Mesenchymal stem cell (in vitro differentiated cells and primary cell): ENCODE data around the gene GPR27.

Experiments used
- DNase-seq: peaks from one replicate; pipeline ENCODE4 v3.0.0-alpha.2; 2013
- H2AFZ ChIP-seq: one replicate; pipeline ENCODE4 v1.6.1; 2013; ENCODE audit warnings: low read depth, mild to moderate bottlenecking, control low read depth, inconsistent platforms, low read length, moderate library complexity
- H2AK5ac ChIP-seq: 2 replicates; pipeline ENCODE4 v1.6.1; 2013; ENCODE audit warnings: low read length, moderate library complexity, mild to moderate bottlenecking, inconsistent platforms; ENCODE audit not compliant: severe bottlenecking
- H2BK120ac ChIP-seq: one replicate; pipeline ENCODE4 v1.6.1; 2013; ENCODE audit warnings: low read depth, mild to moderate bottlenecking, inconsistent platforms, low read length, moderate library complexity
- H2BK12ac ChIP-seq, 2 experiments: one replicate each; pipeline ENCODE4 v1.6.1; 2013; ENCODE audit warnings: inconsistent platforms in 2 of 2, low read length in 2 of 2, mild to moderate bottlenecking in 2 of 2, moderate library complexity in 2 of 2, control low read depth in 1 of 2
- H2BK15ac ChIP-seq: one replicate; pipeline ENCODE4 v1.6.1; 2013; ENCODE audit warnings: mild to moderate bottlenecking, low read depth, inconsistent platforms; ENCODE audit not compliant: poor library complexity, severe bottlenecking
- H2BK5ac ChIP-seq: 2 replicates; pipeline ENCODE4 v1.6.1; 2013; ENCODE audit warnings: low read depth, mild to moderate bottlenecking, low read length, control low read depth, inconsistent platforms; ENCODE audit not compliant: poor library complexity, severe bottlenecking
- H3K14ac ChIP-seq, 2 experiments: one replicate each; pipeline ENCODE4 v1.6.1; 2013; ENCODE audit warnings: inconsistent platforms in 2 of 2, low read length in 2 of 2, control low read depth in 1 of 2, mild to moderate bottlenecking in 1 of 2, moderate library complexity in 1 of 2
- H3K18ac ChIP-seq, 2 experiments: one replicate each; pipeline ENCODE4 v1.6.1; 2013; ENCODE audit warnings: inconsistent platforms in 2 of 2, low read length in 2 of 2, control low read depth in 1 of 2, low read depth in 1 of 2, mild to moderate bottlenecking in 1 of 2
- H3K23ac ChIP-seq, 2 experiments: one replicate each; pipeline ENCODE4 v1.6.1; 2013; ENCODE audit warnings: inconsistent platforms in 2 of 2, low read length in 2 of 2, mild to moderate bottlenecking in 2 of 2, moderate library complexity in 2 of 2, control low read depth in 1 of 2
- H3K27ac ChIP-seq: 2 replicates; pipeline ENCODE4 v1.5.1; 2013; ENCODE audit warnings: mild to moderate bottlenecking, moderate library complexity, low read length, control low read depth, inconsistent platforms; ENCODE audit not compliant: poor library complexity, severe bottlenecking
- H3K27me3 ChIP-seq, 2 experiments: 2 replicates each; pipeline versions ENCODE4 v1.6.1 to v1.7.0; 2013; ENCODE audit warnings: low read length in 2 of 2, mild to moderate bottlenecking in 2 of 2, moderate library complexity in 2 of 2, control low read depth in 1 of 2, inconsistent platforms in 1 of 2; ENCODE audit not compliant: control insufficient read depth in 1 of 2, insufficient read depth in 1 of 2
- H3K36me3 ChIP-seq, 2 experiments: 2 replicates each; pipeline versions ENCODE4 v1.6.1 to v1.7.0; 2013; ENCODE audit warnings: low read length in 2 of 2, control low read depth in 1 of 2, inconsistent platforms in 1 of 2, low read depth in 1 of 2, mild to moderate bottlenecking in 1 of 2; ENCODE audit not compliant: insufficient read depth in 2 of 2, control insufficient read depth in 1 of 2
- H3K4ac ChIP-seq, 2 experiments: one replicate each; pipeline ENCODE4 v1.6.1; 2013; ENCODE audit warnings: inconsistent platforms in 2 of 2, low read length in 2 of 2, mild to moderate bottlenecking in 2 of 2, moderate library complexity in 2 of 2, control low read depth in 1 of 2, low read depth in 1 of 2
- H3K4me1 ChIP-seq: 2 replicates; pipeline ENCODE4 v1.6.1; 2013; ENCODE audit warnings: low read depth, low read length, control low read depth; ENCODE audit not compliant: control insufficient read depth, insufficient read depth
- H3K4me2 ChIP-seq: 2 replicates; pipeline ENCODE4 v1.6.1; 2013; ENCODE audit warnings: low read length, mild to moderate bottlenecking, inconsistent platforms; ENCODE audit not compliant: poor library complexity, severe bottlenecking
- H3K4me3 ChIP-seq, 2 experiments: 2 replicates each; pipeline versions ENCODE4 v1.5.1 to v1.7.0; 2013; ENCODE audit warnings: low read length in 2 of 2, mild to moderate bottlenecking in 2 of 2, control low read depth in 1 of 2, low read depth in 1 of 2; ENCODE audit not compliant: insufficient read depth in 1 of 2
- H3K79me1 ChIP-seq: replicated peaks from 2 replicates; pipeline ENCODE4 v1.6.1; 2013; ENCODE audit warnings: mild to moderate bottlenecking, control low read depth, low read length, inconsistent platforms; ENCODE audit not compliant: poor library complexity, severe bottlenecking
- H3K9ac ChIP-seq: 2 replicates; pipeline ENCODE4 v1.7.0; 2013; ENCODE audit warnings: mild to moderate bottlenecking, low read length, moderate library complexity
- H3K9me3 ChIP-seq: 2 replicates; pipeline ENCODE4 v1.7.0; 2013; ENCODE audit warnings: mild to moderate bottlenecking, low read length; ENCODE audit not compliant: control insufficient read depth
- H4K8ac ChIP-seq: one replicate; pipeline ENCODE4 v1.6.1; 2013; ENCODE audit warnings: inconsistent platforms, mild to moderate bottlenecking, low read length, moderate library complexity
- H4K91ac ChIP-seq: one replicate; pipeline ENCODE4 v1.6.1; 2013; ENCODE audit warnings: mild to moderate bottlenecking, low read length, inconsistent platforms
- WGBS: methylation state at CpG from one replicate; pipeline ENCODE4 v1.1.7; 2013; ENCODE audit warnings: mixed read lengths; 5-methylcytosine and 5-hydroxymethylcytosine counted together

GPR27 gene

DNA sequence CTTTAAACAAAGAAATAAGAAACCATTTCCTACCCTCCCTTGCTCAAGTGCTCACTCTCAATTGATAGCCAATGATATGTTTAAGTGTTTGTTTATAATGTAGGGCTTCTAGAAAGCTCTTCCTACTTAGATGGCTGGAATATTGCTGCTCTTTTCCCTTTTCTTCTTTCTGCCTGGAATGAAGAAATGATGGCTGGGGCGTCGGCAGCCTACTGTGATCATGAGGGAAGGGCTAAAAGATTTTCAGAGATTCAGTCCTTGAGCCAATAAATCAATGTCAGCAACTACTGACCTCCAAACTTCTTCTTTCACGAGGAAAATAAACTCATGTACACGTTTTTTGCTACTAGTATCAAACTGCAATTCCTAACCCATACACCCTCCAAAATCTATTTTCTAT lies 2.1 kb upstream of the GPR27 start:
- Histone ChIP-seq H3K18ac (no peak overlapping the region), H3K4me2 (no peak overlapping the region), H3K9ac (no peak overlapping the region), H2BK5ac (no peak overlapping the region), H2AFZ (no peak overlapping the region), H3K9me3 (no peaks in the 10 kb centered on the region), H3K4me3 (no peak overlapping the region), H3K14ac (no peak overlapping the region), H2BK12ac (no peak overlapping the region), H4K8ac (no peak overlapping the region), H3K36me3 (no peaks in the 10 kb centered on the region), H2BK15ac (no peak overlapping the region), H4K91ac (no peak overlapping the region), H3K79me1 (no peaks in the 10 kb centered on the region), H3K23ac (no peak overlapping the region), H3K27me3 (peaks cover 53 to 54% of the 10 kb centered on the region in 2 experiments), H3K4ac (no peak overlapping the region), H2BK120ac (no peak overlapping the region), H2AK5ac (no peak overlapping the region), H3K4me1 (peaks cover 14% of the 10 kb centered on the region), H3K27ac (no peak overlapping the region)
- DNase-seq = no peak
- 88% methylated on average over 4 of the region's 4 CpGs for WGBS

DNA sequence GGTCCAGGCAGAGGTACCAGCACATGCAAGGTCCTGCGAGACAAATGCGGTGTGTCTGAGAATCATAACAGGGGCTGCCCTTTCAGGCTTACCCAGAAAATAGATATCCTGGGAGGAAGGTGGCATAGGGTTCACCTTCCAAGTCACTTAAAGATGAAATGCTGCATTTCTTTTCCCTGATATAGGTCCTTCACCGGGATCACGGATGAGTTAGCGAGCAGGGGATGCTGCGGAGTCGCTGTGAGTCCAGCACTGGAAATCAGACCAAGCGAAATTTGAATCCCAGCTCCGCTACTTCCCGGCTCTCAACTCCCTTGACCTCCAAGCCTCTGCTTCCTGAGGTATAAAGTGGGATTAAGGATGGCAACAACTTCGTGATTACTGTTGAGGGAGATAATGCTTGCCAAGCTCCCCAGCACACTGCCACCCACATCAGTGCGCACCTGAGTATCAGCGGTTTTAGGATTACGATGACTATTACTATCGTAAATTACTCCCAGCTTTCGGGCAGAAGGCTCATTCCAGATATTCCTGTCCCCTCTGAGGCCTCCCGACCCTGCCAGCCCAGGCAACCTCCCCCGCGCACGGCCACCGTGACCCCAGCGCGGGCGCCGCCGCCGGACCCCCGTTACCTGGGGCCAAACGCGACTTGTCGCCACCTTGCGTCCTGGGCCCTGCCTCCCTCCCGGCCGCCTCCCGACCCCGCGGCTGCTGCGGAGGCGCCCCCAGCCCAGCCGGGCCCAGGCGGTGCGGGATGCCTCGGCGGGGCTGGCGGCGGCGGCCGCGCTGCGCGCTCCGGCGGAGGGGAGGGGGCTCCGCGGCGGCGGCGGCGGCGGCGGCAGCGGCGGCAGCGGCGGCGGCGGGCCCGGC lies 589 bp upstream of the GPR27 start:
- Histone ChIP-seq H3K14ac (no peak overlapping the region), H3K23ac (no peak overlapping the region), H3K4me3 (peak overlapping the region in 1 of 2 experiments; percentile 61), H3K18ac (no peak overlapping the region), H2AFZ (no peak overlapping the region), H2BK15ac (no peak overlapping the region), H3K9me3 (no peaks in the 10 kb centered on the region), H4K91ac (no peak overlapping the region), H2BK5ac (no peak overlapping the region), H4K8ac (no peak overlapping the region), H3K9ac (no peak overlapping the region), H2BK12ac (no peak overlapping the region), H3K4ac (no peak overlapping the region), H2AK5ac (no peak overlapping the region), H3K4me1 (peaks cover 14% of the 10 kb centered on the region), H3K27me3 (peaks cover 62 to 69% of the 10 kb centered on the region in 2 experiments), H3K36me3 (no peaks in the 10 kb centered on the region), H3K79me1 (no peaks in the 10 kb centered on the region), H2BK120ac (no peak overlapping the region), H3K27ac (no peak overlapping the region), H3K4me2 (peak overlapping the region; percentile 94)
- WGBS = 17% methylated on average over 35 of the region's 68 CpGs
- DNase-seq = no peak

DNA sequence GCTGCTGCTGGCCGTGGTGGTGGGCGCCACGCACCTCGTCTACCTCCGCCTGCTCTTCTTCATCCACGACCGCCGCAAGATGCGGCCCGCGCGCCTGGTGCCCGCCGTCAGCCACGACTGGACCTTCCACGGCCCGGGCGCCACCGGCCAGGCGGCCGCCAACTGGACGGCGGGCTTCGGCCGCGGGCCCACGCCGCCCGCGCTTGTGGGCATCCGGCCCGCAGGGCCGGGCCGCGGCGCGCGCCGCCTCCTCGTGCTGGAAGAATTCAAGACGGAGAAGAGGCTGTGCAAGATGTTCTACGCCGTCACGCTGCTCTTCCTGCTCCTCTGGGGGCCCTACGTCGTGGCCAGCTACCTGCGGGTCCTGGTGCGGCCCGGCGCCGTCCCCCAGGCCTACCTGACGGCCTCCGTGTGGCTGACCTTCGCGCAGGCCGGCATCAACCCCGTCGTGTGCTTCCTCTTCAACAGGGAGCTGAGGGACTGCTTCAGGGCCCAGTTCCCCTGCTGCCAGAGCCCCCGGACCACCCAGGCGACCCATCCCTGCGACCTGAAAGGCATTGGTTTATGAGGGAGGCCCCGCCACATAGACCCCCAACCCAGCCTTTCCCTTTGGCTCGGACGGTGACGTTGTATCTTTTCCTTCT lies 1.1 kb downstream of the GPR27 start:
- no peak overlapping the region for H3K4ac ChIP-seq
- H2BK120ac ChIP-seq = no peak overlapping the region
- H3K27me3 ChIP-seq = peaks cover 64 to 74% of the 10 kb centered on the region in 2 experiments
- no peak overlapping the region for H4K91ac ChIP-seq
- no peak overlapping the region for H2BK12ac ChIP-seq
- no peak overlapping the region for H3K4me3 ChIP-seq
- H3K9me3 ChIP-seq = no peaks in the 10 kb centered on the region
- no peak overlapping the region for H2AK5ac ChIP-seq
- H2BK15ac ChIP-seq = no peak overlapping the region
- H2AFZ ChIP-seq = peak overlapping the region; percentile 24
- H4K8ac ChIP-seq = no peak overlapping the region
- no peak for DNase-seq
- no peak overlapping the region for H3K23ac ChIP-seq
- no peak overlapping the region for H3K18ac ChIP-seq
- H3K27ac ChIP-seq = no peak overlapping the region
- peaks cover 14% of the 10 kb centered on the region for H3K4me1 ChIP-seq
- no peaks in the 10 kb centered on the region for H3K36me3 ChIP-seq
- H2BK5ac ChIP-seq = no peak overlapping the region
- no peak overlapping the region for H3K9ac ChIP-seq
- peak overlapping the region; percentile 94 for H3K4me2 ChIP-seq
- no peak overlapping the region for H3K14ac ChIP-seq
- 37% methylated on average over 55 of the region's 65 CpGs for WGBS
- H3K79me1 ChIP-seq = no peaks in the 10 kb centered on the region

DNA sequence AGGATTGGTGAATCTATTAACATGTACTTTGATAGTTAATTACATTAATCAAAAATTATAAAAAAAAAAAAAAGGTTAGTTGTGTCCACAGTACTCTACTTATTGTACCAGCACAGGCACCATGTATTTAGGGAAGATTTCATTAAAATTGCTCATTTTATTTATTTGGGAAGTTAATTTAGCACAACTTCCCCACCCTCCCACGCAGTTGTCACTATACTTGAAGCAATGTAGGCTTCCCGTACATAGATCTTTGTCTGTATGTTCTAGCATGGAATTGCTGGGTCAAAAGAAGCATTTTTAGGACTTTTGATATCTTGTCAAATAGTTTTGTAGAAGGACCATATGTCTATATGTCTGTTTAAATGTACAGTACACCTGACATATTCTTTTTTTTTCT lies 4.4 kb downstream of the GPR27 start:
- H3K14ac ChIP-seq = no peak overlapping the region
- WGBS = 80% methylated on average over 1 of the region's 2 CpGs
- no peak overlapping the region for H4K8ac ChIP-seq
- H3K79me1 ChIP-seq = no peaks in the 10 kb centered on the region
- no peak overlapping the region for H3K18ac ChIP-seq
- no peaks in the 10 kb centered on the region for H3K9me3 ChIP-seq
- no peak overlapping the region for H2AFZ ChIP-seq
- no peak overlapping the region for H2BK5ac ChIP-seq
- H4K91ac ChIP-seq = no peak overlapping the region
- no peak overlapping the region for H2BK15ac ChIP-seq
- H3K4me2 ChIP-seq = no peak overlapping the region
- H3K23ac ChIP-seq = no peak overlapping the region
- no peak overlapping the region for H3K4ac ChIP-seq
- H2BK120ac ChIP-seq = no peak overlapping the region
- H3K4me3 ChIP-seq = no peak overlapping the region
- peaks cover 55 to 78% of the 10 kb centered on the region in 2 experiments for H3K27me3 ChIP-seq
- DNase-seq = no peak
- H3K36me3 ChIP-seq = no peaks in the 10 kb centered on the region
- peaks cover 13% of the 10 kb centered on the region for H3K4me1 ChIP-seq
- H2BK12ac ChIP-seq = no peak overlapping the region
- no peak overlapping the region for H3K9ac ChIP-seq
- no peak overlapping the region for H3K27ac ChIP-seq
- H2AK5ac ChIP-seq = no peak overlapping the region
